Ovary (tissue), 9 donors: ENCODE results near the gene PET100. TPM values are rescaled to one million over a fixed set of nuclear protein-coding genes. Genes with fewer than 3 reads are reported as not detected.

ENCODE experiments used
- DNase-seq, 5 donors: peaks; one replicate each; pipeline ENCODE4 v3.0.0-alpha.2; 2019 to 2020
- H3K27ac ChIP-seq, 2 donors: fragments of 200-600 bp; one replicate each; pipeline versions ENCODE4 v1.5.1 to v1.8.0; 2019 to 2022
- H3K27me3 ChIP-seq: fragments of 200-600 bp; one replicate; pipeline ENCODE4 v1.8.0; 2022
- H3K36me3 ChIP-seq: fragments of 200-600 bp; sonication (generic); one replicate; pipeline ENCODE4 v1.5.1; 2019
- H3K4me1 ChIP-seq: one replicate; pipeline ENCODE4 v1.8.1; 2013; ENCODE audit warnings: mild to moderate bottlenecking, moderate library complexity; ENCODE audit not compliant: insufficient read depth
- H3K4me3 ChIP-seq: fragments of 200-600 bp; sonication (generic); one replicate; pipeline ENCODE4 v1.5.1; 2017
- H3K9me3 ChIP-seq, 2 donors: fragments of 200-600 bp in 1 of 2; sonication (generic) in 1 of 2; one replicate each; pipeline versions ENCODE4 v1.5.1 to v1.8.1; 2013 to 2019; ENCODE audit warnings: mild to moderate bottlenecking in 1 of 2, moderate library complexity in 1 of 2
- CTCF ChIP-seq, 3 donors: fragments of 450-650 bp in 2 of 3; fragments of 200-600 bp in 1 of 3; IDR thresholded peaks; one replicate each; pipeline versions ENCODE4 v1.5.1 to v1.8.0; 2016 to 2022; ENCODE audit warnings: antibody characterized with exemption in 3 of 3, mild to moderate bottlenecking in 1 of 3
- EP300 ChIP-seq: sonication (generic); formaldehyde crosslinking; IDR thresholded peaks from one replicate; pipeline ENCODE4 v1.6.1; 2017; ENCODE audit warnings: antibody characterized with exemption
- POLR2A ChIP-seq: fragments of 450-650 bp; IDR thresholded peaks from one replicate; pipeline ENCODE4 v1.6.1; 2017; ENCODE audit warnings: antibody characterized with exemption, mild to moderate bottlenecking, moderate library complexity
- WGBS, 3 donors: extraction: QIAGEN DNeasy Blood & Tissue Kit in 1 of 3; methylation state at CpG; one replicate each; pipeline versions ENCODE4 v1.1.5 to v1.1.7; 2013 to 2017; 5-methylcytosine and 5-hydroxymethylcytosine counted together
- intact Hi-C, 4 donors: fragments of 100-400 bp; cut with DNase I; formaldehyde crosslinking; loops; one replicate each; pipeline versions ENCODE4 v1.11.0 to v1.15.1; 2022 to 2023
- polyA plus RNA-seq, 2 donors: library from polyadenylated mRNA; stranded (reverse); fragments of 200-250 nt in 1 of 2; fragments of 350-450 nt in 1 of 2; fragmentation: Illumina TruSeq in 1 of 2; extraction: RNeasy Lipid Tissue Mini Kit (QIAGEN cat#74804) in 1 of 2; gene quantifications; one replicate each; pipeline ENCODE4 v1.2.3, GENCODE V29; 2013 to 2014
- total RNA-seq, 7 donors: library from RNA; depleted of rRNA in 2 of 7; stranded (reverse); fragments of >200 nt in 2 of 7; fragmentation: NEBNext Ultra II Directional in 3 of 7; extraction: Animal tissue kit (Norgen Biotek cat#: 25700) in 3 of 7; gene quantifications; one replicate each; pipeline versions ENCODE4 v1.1.0 to v1.2.4, GENCODE V29; 2016 to 2023
- donor health status: DM: no; HTN: no; CAD: no; lungs with moderate emphysema.
- donor health status: DM: no; HTN: no; CAD: no.
- donor health status: Bipolar disorder and iron deficiency.
- donor health status: DM: yes; HTN: yes; CAD: no.
- donor health status: DM: no; HTN: no; CAD: no.
- donor health status: DM: yes; HTN: yes; CAD: no.

PET100 gene
- total and polyA plus RNA-seq, 9 donors: 11.9 to 77.8 (median 53.7) TPM

DNA sequence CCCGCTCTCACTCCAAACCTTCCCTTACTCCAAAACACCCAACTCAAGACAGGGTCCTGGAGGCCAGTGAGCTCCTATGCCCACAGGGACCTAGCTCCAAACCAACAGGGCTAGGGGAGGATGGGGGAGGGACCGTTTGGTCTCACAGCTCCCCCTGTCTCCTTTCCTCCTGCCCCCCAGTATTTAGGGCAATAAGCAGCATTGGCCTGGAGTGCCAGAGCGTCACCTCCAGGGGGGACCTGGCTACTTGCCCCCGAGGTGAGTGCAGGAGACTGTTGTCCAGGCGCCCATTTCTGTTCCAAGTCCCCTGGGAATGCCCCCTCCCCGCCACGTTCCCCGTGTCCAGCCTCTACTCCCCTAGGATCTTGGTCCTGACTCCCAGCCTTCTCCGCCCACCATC is 40.0 kb downstream of the PET100 start:
- Histone ChIP-seq H3K27me3 (no peaks in the 10 kb centered on the region), H3K27ac (no peak overlapping the region), H3K4me1 (no peaks in the 10 kb centered on the region), H3K36me3 (no peaks in the 10 kb centered on the region), H3K9me3 (no peaks in the 10 kb centered on the region), H3K4me3 (no peak overlapping the region)
- WGBS, 3 donors: 15 to 22% (median 16%) methylated on average over 9 of the region's 9 CpGs
- TF ChIP-seq POLR2A: no peak
- TF ChIP-seq CTCF (IDR thresholded peaks at IDR 0.05): no peak
- TF ChIP-seq EP300: no peak
- intact Hi-C loops: loop anchor here in 1 of 4 donors (10.0 kb wide), 1 partner anchor 315 kb away; no protein-coding TSS in a partner anchor
- no peak for DNase-seq

DNA sequence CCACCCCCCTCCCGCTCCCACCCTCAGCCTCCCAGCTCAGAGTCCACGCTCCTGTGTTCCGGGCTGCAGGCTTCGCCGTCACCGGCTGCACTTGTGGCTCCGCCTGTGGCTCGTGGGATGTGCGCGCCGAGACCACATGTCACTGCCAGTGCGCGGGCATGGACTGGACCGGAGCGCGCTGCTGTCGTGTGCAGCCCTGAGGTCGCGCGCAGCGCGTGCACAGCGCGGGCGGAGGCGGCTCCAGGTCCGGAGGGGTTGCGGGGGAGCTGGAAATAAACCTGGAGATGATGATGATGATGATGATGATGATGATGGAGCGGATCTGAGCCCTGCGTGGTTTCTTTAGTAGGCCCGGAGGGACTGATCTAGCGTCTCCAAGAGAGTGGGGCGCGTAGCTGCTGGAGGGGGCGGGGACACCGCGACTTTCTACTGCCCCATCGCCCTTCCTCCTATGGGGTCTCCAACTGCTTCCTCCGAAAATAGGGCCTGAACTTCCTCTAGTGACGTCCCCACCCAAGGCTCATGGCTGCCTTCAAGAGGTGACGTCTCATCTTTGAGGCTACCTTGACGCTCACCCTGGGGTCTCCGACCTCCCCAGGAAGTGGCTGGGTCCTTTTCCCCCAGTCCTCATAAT is 40.7 kb downstream of the PET100 start:
- intact Hi-C loops: loop anchor here in 1 of 4 donors (10.0 kb wide), 1 partner anchor 315 kb away; no protein-coding TSS in a partner anchor
- H3K27me3 ChIP-seq: no peaks in the 10 kb centered on the region
- H3K27ac ChIP-seq: no peak overlapping the region
- H3K36me3 ChIP-seq: no peaks in the 10 kb centered on the region
- no peak for DNase-seq
- H3K4me1 ChIP-seq: no peaks in the 10 kb centered on the region
- H3K9me3 ChIP-seq: no peaks in the 10 kb centered on the region
- TF ChIP-seq EP300 (no peak), CTCF (IDR thresholded peaks at IDR 0.05) (no peak), POLR2A (no peak)
- WGBS, 3 donors: 1% methylated on average over 31 to 43 of the region's 43 CpGs
- no peak overlapping the region for H3K4me3 ChIP-seq

GRCh38 chr19:7670790-7671189 is 41.2 kb downstream of the PET100 start:
- no peak for TF ChIP-seq POLR2A
- no peak for TF ChIP-seq CTCF (IDR thresholded peaks at IDR 0.05)
- no peak for TF ChIP-seq EP300
- intact Hi-C loops: loop anchor here in 1 of 4 donors (10.0 kb wide), 1 partner anchor 316 kb away; no protein-coding TSS in a partner anchor
- no peaks in the 10 kb centered on the region for H3K27me3 ChIP-seq

DNA sequence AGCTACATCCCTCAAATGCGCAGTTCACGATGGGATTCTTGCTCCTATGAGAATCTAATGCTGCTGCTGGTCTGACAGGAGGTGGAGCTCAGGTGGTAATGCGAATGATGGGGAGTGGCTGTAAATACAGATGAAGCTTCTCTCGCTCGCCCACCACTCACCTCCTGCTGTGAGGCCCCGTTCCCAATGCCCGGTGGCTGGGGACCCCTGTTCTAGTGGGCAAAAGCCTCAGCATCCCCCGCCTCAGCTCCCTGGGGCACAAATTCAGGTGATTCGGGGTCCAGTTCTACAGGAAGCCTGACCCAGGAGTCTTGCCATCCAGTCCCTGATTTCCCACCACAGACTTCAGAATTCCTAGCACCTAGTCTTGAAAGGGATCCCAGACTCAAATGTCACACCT is 42.9 kb downstream of the PET100 start:
- DNase-seq: no peak
- H3K4me3 ChIP-seq: no peak overlapping the region
- H3K4me1 ChIP-seq: no peaks in the 10 kb centered on the region
- H3K27me3 ChIP-seq: no peaks in the 10 kb centered on the region
- no peaks in the 10 kb centered on the region for H3K9me3 ChIP-seq
- H3K27ac ChIP-seq: no peak overlapping the region
- intact Hi-C loops: loop anchor here in 1 of 4 donors (10.0 kb wide), 1 partner anchor 318 kb away; no protein-coding TSS in a partner anchor
- 39 to 47% (median 42%) methylated on average over 9 of the region's 9 CpGs for WGBS, 3 donors
- H3K36me3 ChIP-seq: no peaks in the 10 kb centered on the region
- TF ChIP-seq CTCF (IDR thresholded peaks at IDR 0.05) (no peak), POLR2A (no peak), EP300 (no peak)

More at GRCh38 chr19:7670790-7671189, 41.2 kb downstream of the PET100 start:
- no peaks in the 10 kb centered on the region for H3K9me3 ChIP-seq
- H3K27ac ChIP-seq: no peak overlapping the region
- H3K4me3 ChIP-seq: no peak overlapping the region
- WGBS, 3 donors: 15 to 30% (median 29%) methylated on average over 9 of the region's 9 CpGs
- no peak for DNase-seq
- no peaks in the 10 kb centered on the region for H3K36me3 ChIP-seq
- H3K4me1 ChIP-seq: no peaks in the 10 kb centered on the region
